GM23338 (cell line): Measurements from ENCODE around the gene GABPA. TPM values are rescaled to one million over a fixed set of nuclear protein-coding genes. Genes with fewer than 3 reads are reported as not detected.

ENCODE experiments used
- ATAC-seq: fragments of 200-7000 bp; cut with Tn5 transposase; 3 replicates; pipeline ENCODE4 v1.9.1; 2020
- DNase-seq: peaks from one replicate; pipeline ENCODE4 v3.0.0-alpha.2; 2015; ENCODE audit warnings: low spot score
- H2AFZ ChIP-seq: fragments of 200-600 bp; sonication (generic); 2 replicates; pipeline ENCODE4 v1.8.0; 2016; ENCODE audit warnings: antibody characterized with exemption, mild to moderate bottlenecking, moderate library complexity
- H3F3A ChIP-seq: fragments of 200-600 bp; sonication (generic); replicated peaks from 2 replicates; pipeline ENCODE4 v1.8.0; 2017; ENCODE audit warnings: antibody characterized with exemption, mixed run types, low read depth
- H3K27ac ChIP-seq: fragments of 200-600 bp; sonication (generic); 2 replicates; pipeline ENCODE4 v1.6.1; 2016; ENCODE audit warnings: low read depth
- H3K27me3 ChIP-seq: fragments of 200-600 bp; sonication (generic); 2 replicates; pipeline ENCODE4 v1.8.0; 2016; ENCODE audit warnings: mild to moderate bottlenecking, mixed run types, moderate library complexity; ENCODE audit not compliant: insufficient read depth
- H3K36me3 ChIP-seq: fragments of 200-600 bp; sonication (generic); 2 replicates; pipeline ENCODE4 v1.8.0; 2016; ENCODE audit warnings: mild to moderate bottlenecking; ENCODE audit not compliant: insufficient read depth
- H3K4me1 ChIP-seq: fragments of 200-600 bp; sonication (generic); 2 replicates; pipeline ENCODE4 v1.8.0; 2016; ENCODE audit warnings: mild to moderate bottlenecking, moderate library complexity; ENCODE audit not compliant: insufficient read depth
- H3K4me2 ChIP-seq: fragments of 200-600 bp; sonication (generic); 2 replicates; pipeline ENCODE4 v1.7.1; 2017; ENCODE audit warnings: mixed run types
- H3K4me3 ChIP-seq: fragments of 200-600 bp; sonication (generic); 2 replicates; pipeline ENCODE4 v1.6.1; 2016; ENCODE audit warnings: mixed run types
- H3K79me2 ChIP-seq: fragments of 200-600 bp; sonication (generic); replicated peaks from 2 replicates; pipeline ENCODE4 v1.8.0; 2017; ENCODE audit warnings: mild to moderate bottlenecking; ENCODE audit not compliant: insufficient read depth
- H3K9me2 ChIP-seq: fragments of 200-600 bp; sonication (generic); 2 replicates; pipeline ENCODE4 v1.8.0; 2017; ENCODE audit not compliant: insufficient read depth
- H4K20me1 ChIP-seq: fragments of 200-600 bp; sonication (generic); replicated peaks from 2 replicates; pipeline ENCODE4 v1.8.0; 2017; ENCODE audit warnings: mild to moderate bottlenecking; ENCODE audit not compliant: insufficient read depth
- H3K27ac Mint-ChIP-seq: 2 replicates; pipeline ENCODE4 v1.8.0; 2020; ENCODE audit warnings: inconsistent platforms, mild to moderate bottlenecking, moderate library complexity, mixed read lengths
- H3K27me3 Mint-ChIP-seq: 3 replicates; pipeline ENCODE4 v1.8.0; 2022; ENCODE audit warnings: low read depth, mild to moderate bottlenecking, moderate library complexity, mixed read lengths, inconsistent platforms; ENCODE audit not compliant: insufficient read depth, poor library complexity
- H3K36me3 Mint-ChIP-seq: 3 replicates; pipeline ENCODE4 v1.8.0; 2021; ENCODE audit warnings: low read depth, mild to moderate bottlenecking, inconsistent platforms, moderate library complexity, mixed read lengths
- H3K4me1 Mint-ChIP-seq: 3 replicates; pipeline ENCODE4 v1.8.0; 2020; ENCODE audit warnings: mild to moderate bottlenecking, inconsistent platforms, mixed read lengths
- H3K4me3 Mint-ChIP-seq: 3 replicates; pipeline ENCODE4 v1.8.0; 2021; ENCODE audit warnings: moderate library complexity, mild to moderate bottlenecking, inconsistent platforms, mixed read lengths
- H3K9me3 Mint-ChIP-seq: 3 replicates; pipeline ENCODE4 v1.8.0; 2020; ENCODE audit warnings: moderate library complexity, mild to moderate bottlenecking, inconsistent platforms, mixed read lengths
- CREB1 ChIP-seq: fragments of 250-450 bp; sonication (Bioruptor Pico); IDR thresholded peaks from 2 replicates; pipeline ENCODE4 v1.5.0; 2020; ENCODE audit warnings: low read depth, mild to moderate bottlenecking, moderate library complexity
- EZH2 ChIP-seq: fragments of 200-600 bp; sonication (generic); IDR thresholded peaks from one replicate; pipeline ENCODE4 v1.8.0; 2017; ENCODE audit warnings: antibody characterized with exemption, mild to moderate bottlenecking, low read depth; ENCODE audit not compliant: unreplicated experiment
- EZH2phosphoT487 ChIP-seq: fragments of 200-600 bp; sonication (generic); IDR thresholded peaks from one replicate; pipeline ENCODE4 v1.8.1; 2018; ENCODE audit warnings: antibody characterized with exemption; ENCODE audit not compliant: unreplicated experiment
- JUNB ChIP-seq: IDR thresholded peaks from one replicate; pipeline ENCODE4 v1.6.1; 2016; ENCODE audit warnings: antibody characterized with exemption; ENCODE audit not compliant: unreplicated experiment
- POLR2AphosphoS5 ChIP-seq: IDR thresholded peaks from 2 replicates; pipeline ENCODE4 v1.6.1; 2016; ENCODE audit warnings: antibody characterized with exemption, low read depth
- STAT1 ChIP-seq: IDR thresholded peaks from one replicate; pipeline ENCODE4 v1.6.1; 2016; ENCODE audit warnings: antibody characterized with exemption; ENCODE audit not compliant: unreplicated experiment
- ZNF114 ChIP-seq: fragments of 250-450 bp; sonication (Bioruptor Pico); IDR thresholded peaks from 2 replicates; pipeline ENCODE4 v1.5.0; 2020; ENCODE audit warnings: mild to moderate bottlenecking, moderate library complexity
- ZNF462 ChIP-seq: fragments of 250-450 bp; sonication (Bioruptor Pico); IDR thresholded peaks from 2 replicates; pipeline ENCODE4 v1.5.0; 2020; ENCODE audit warnings: mild to moderate bottlenecking, moderate library complexity
- polyA plus RNA-seq: library from polyadenylated mRNA; unstranded; fragments of >200 nt; fragmentation: Nextera tagmentation; extraction: Ambion mirVana; gene quantifications from 2 replicates; pipeline ENCODE4 v1.2.1, GENCODE V29; 2016
- total RNA-seq: library from RNA; depleted of rRNA; stranded (reverse); fragments of >200 nt; shearing (Covaris generic); gene quantifications from 2 replicates; pipeline ENCODE4 v1.2.3, GENCODE V29; 2014

GABPA gene
- total and polyA plus RNA-seq, 2 experiments from 2014 or later = 8.5 to 28.6 TPM

- TF ChIP-seq ZNF462 (CRISPR knock-in tag) (no peak), EZH2phosphoT487 (no peak)
Measured at GRCh38 chr21:25818121-25818520, 83.3 kb downstream of the GABPA start (continued).

- Histone ChIP-seq H3K36me3 (no peaks in the 10 kb centered on the region), H3F3A (no peaks in the 10 kb centered on the region), H3K27me3 (no peaks in the 10 kb centered on the region), H3K4me2 (no peak overlapping the region), H4K20me1 (no peaks in the 10 kb centered on the region), H3K27ac (no peak overlapping the region), H2AFZ (peak overlapping the region; percentile 45; the same call in 1 of the 2 replicates), H3K4me1 (no peaks in the 10 kb centered on the region), H3K79me2 (no peaks in the 10 kb centered on the region), H3K4me3 (no peak overlapping the region), H3K9me2 (no peaks in the 10 kb centered on the region)
- Mint-ChIP-seq H3K27me3 (no peaks in the 10 kb centered on the region), H3K4me3 (no peak overlapping the region), H3K36me3 (no peaks in the 10 kb centered on the region), H3K4me1 (peaks cover 7% of the 10 kb centered on the region; the same call in 2 of the 3 replicates), H3K27ac (no peak overlapping the region), H3K9me3 (no peaks in the 10 kb centered on the region)
- DNase-seq (no peak), ATAC-seq (no peak)
- TF ChIP-seq ZNF462 (CRISPR knock-in tag) (no peak), EZH2 (no peak), STAT1 (no peak), ZNF114 (CRISPR knock-in tag) (no peak), POLR2AphosphoS5 (no peak), CREB1 (CRISPR knock-in tag) (no peak), JUNB (no peak)
Measured at GRCh38 chr21:25818551-25818950, 83.8 kb downstream of the GABPA start.
